Activated CD8-positive, alpha-beta T cell treated with anti-CD3 and anti-CD28 coated beads, Interleukin-2, amount 10 ng/mL, durations not matched to agents 7 days and 5 days (primary cell): ENCODE results near the gene JOSD2. TPM values are rescaled to one million over a fixed set of nuclear protein-coding genes. Genes with fewer than 3 reads are reported as not detected.
"Not testable (repeated sequence)": the region's sequence is repeated elsewhere in the genome, so short reads cannot be mapped to it uniquely, and the experiment has no call there.

Source experiments
- ATAC-seq: fragments of 150-1000 bp; cut with Tn5 transposase; one replicate; pipeline ENCODE4 v1.10.0; 2021; ENCODE audit warnings: moderate library complexity
- CTCF ChIA-PET: fragments of 350-600 bp; sonication (Branson Sonifier 250); formaldehyde crosslinking; loops from one replicate; lab custom pipeline; 2021; ENCODE audit warnings: antibody characterized with exemption; lab: Charles Lee
- POLR2A ChIA-PET: fragments of 350-600 bp; sonication (Branson Sonifier 250); formaldehyde crosslinking; loops from one replicate; lab custom pipeline; 2021; ENCODE audit warnings: antibody characterized with exemption; lab: Charles Lee
- DNase-seq: peaks from one replicate; pipeline ENCODE4 v3.0.0-alpha.2; 2020
- H3K27ac Mint-ChIP-seq: one replicate; pipeline ENCODE4 v1.8.0; 2021; ENCODE audit warnings: mild to moderate bottlenecking, mixed read lengths
- H3K27me3 Mint-ChIP-seq: one replicate; pipeline ENCODE4 v1.8.0; 2021; ENCODE audit warnings: low read depth, mixed read lengths
- H3K36me3 Mint-ChIP-seq: one replicate; pipeline ENCODE4 v1.8.0; 2021; ENCODE audit warnings: low read depth, mixed read lengths
- H3K4me1 Mint-ChIP-seq: one replicate; pipeline ENCODE4 v1.8.0; 2021; ENCODE audit warnings: low read depth, mixed read lengths
- H3K4me3 Mint-ChIP-seq: one replicate; pipeline ENCODE4 v1.8.0; 2021; ENCODE audit warnings: mild to moderate bottlenecking, mixed read lengths
- H3K9me3 Mint-ChIP-seq: one replicate; pipeline ENCODE4 v1.8.0; 2022; ENCODE audit warnings: mixed read lengths; ENCODE audit not compliant: insufficient read depth
- total RNA-seq, 2 experiments: library from RNA; stranded (reverse); gene quantifications; one replicate each; pipeline ENCODE4 v1.2.3, GENCODE V29; 2021

The JOSD2 gene
- total RNA-seq, 2 experiments from 2014 or later, result 49.8 to 51.3 TPM

GRCh38 chr19:50477751-50478515, 33.1 kb downstream of the JOSD2 start:
- no peak for ATAC-seq
- ChIA-PET POLR2A (interaction anchor here (1.8 kb wide), 1 partner anchor 121 kb away, joined by 5 read pairs; no protein-coding TSS in a partner anchor), CTCF (interaction anchor here (0.7 to 1.8 kb wide), 4 partner anchors 9 to 121 kb away, joined by 3 to 6 read pairs (median 4); no protein-coding TSS in a partner anchor)
- no peak for DNase-seq
- Mint-ChIP-seq H3K27ac (peak overlapping the region; percentile 44), H3K4me3 (peak overlapping the region; percentile 99), H3K36me3 (peaks cover 28% of the 10 kb centered on the region), H3K9me3 (no peaks in the 10 kb centered on the region), H3K4me1 (peaks cover 16% of the 10 kb centered on the region), H3K27me3 (no peaks in the 10 kb centered on the region)

- Mint-ChIP-seq H3K27ac (peak overlapping the region; percentile 95), H3K4me3 (peak overlapping the region; percentile 99), H3K4me1 (peaks cover 16% of the 10 kb centered on the region), H3K27me3 (no peaks in the 10 kb centered on the region), H3K36me3 (peaks cover 24% of the 10 kb centered on the region), H3K9me3 (no peaks in the 10 kb centered on the region)
- ChIA-PET POLR2A (interaction anchor here (0.6 kb wide), 1 partner anchor 227 kb away, joined by 3 read pairs; no protein-coding TSS in a partner anchor), CTCF (no interaction called here)
- no peak for DNase-seq
- ATAC-seq, result no peak
Observed at GRCh38 chr19:50476907-50477238, 34.1 kb downstream of the JOSD2 start.

GRCh38 chr19:50476224-50476906, 34.6 kb downstream of the JOSD2 start, which contains the start of the genes EMC10 and GARIN5A:
TSS of gene EMC10 (plus strand) at chr19:50476507. CDS start at chr19:50476545, 38 bp downstream.
TSS of gene GARIN5A (minus strand) at chr19:50476848. CDS start at chr19:50476388, 460 bp downstream.
- Mint-ChIP-seq H3K9me3 (no peaks in the 10 kb centered on the region), H3K36me3 (peaks cover 24% of the 10 kb centered on the region), H3K27ac (peak within 1 kb of the TSS; percentile 95), H3K27me3 (no peaks in the 10 kb centered on the region), H3K4me1 (peaks cover 16% of the 10 kb centered on the region), H3K4me3 (peak within 1 kb of the TSS; percentile 99)
- CTCF ChIA-PET, result no interaction called here
- DNase-seq (peak; percentile 95), ATAC-seq (peak; percentile 96)
- POLR2A ChIA-PET, result no interaction called here

GRCh38 chr19:50475736-50476223, 35.2 kb downstream of the JOSD2 start:
- Mint-ChIP-seq H3K9me3 (no peaks in the 10 kb centered on the region), H3K27me3 (no peaks in the 10 kb centered on the region), H3K4me1 (peaks cover 16% of the 10 kb centered on the region), H3K36me3 (peaks cover 21% of the 10 kb centered on the region), H3K4me3 (peak overlapping the region; percentile 99), H3K27ac (peak overlapping the region; percentile 95)
- ChIA-PET POLR2A (no interaction called here), CTCF (no interaction called here)
- peak; percentile 10 for ATAC-seq
- no peak for DNase-seq

DNA sequence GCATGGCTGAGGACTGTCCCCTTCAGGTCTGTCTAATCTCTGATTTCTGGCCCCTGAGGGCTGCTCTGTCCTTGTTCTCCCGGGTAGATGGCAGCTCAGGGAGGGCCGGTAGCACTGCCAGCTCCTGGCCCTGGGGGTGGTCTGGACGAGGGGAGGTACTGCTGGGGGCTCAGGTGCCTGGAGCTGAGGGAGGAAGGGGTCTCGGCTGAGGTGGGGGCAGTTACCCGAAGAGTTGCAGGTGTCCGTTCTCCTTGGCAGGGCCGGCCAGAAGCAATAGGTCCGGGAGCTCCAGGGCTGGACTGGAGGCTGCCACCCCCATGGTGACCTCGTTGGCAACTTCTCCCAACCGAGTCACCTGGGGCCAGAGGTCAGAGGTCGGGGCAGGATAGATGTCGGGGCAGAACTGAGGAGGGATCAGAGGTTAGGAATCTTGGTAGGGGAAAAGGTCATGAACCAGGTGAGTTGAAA, 35.9 kb downstream of the JOSD2 start:
- DNase-seq, result no peak
- H3K36me3 Mint-ChIP-seq, result peaks cover 20% of the 10 kb centered on the region
- H3K4me1 Mint-ChIP-seq, result peaks cover 16% of the 10 kb centered on the region
- CTCF ChIA-PET, result interaction anchor here (0.8 to 1.0 kb wide), 2 partner anchors 14 to 118 kb away, joined by 3 read pairs; no protein-coding TSS in a partner anchor
- peak overlapping the region; percentile 38 for H3K4me3 Mint-ChIP-seq
- H3K27ac Mint-ChIP-seq, result peak overlapping the region; percentile 44
- H3K27me3 Mint-ChIP-seq, result no peaks in the 10 kb centered on the region
- ATAC-seq, result no peak
- no peaks in the 10 kb centered on the region for H3K9me3 Mint-ChIP-seq
- POLR2A ChIA-PET, result interaction anchor here (0.5 kb wide), 1 partner anchor 36 kb away, joined by 3 read pairs; the partner anchor contains the start of gene JOSD2

- DNase-seq, POLR2A ChIA-PET, H3K27ac Mint-ChIP-seq, H3K27me3 Mint-ChIP-seq, ATAC-seq, H3K4me3 Mint-ChIP-seq, H3K9me3 Mint-ChIP-seq: not testable (repeated sequence)
- peaks cover 16% of the 10 kb centered on the region for H3K4me1 Mint-ChIP-seq
- peaks cover 14% of the 10 kb centered on the region for H3K36me3 Mint-ChIP-seq
- CTCF ChIA-PET, result interaction anchor here (1.6 kb wide), 1 partner anchor 11 kb away, joined by 4 read pairs; no protein-coding TSS in a partner anchor
Observed at GRCh38 chr19:50473336-50473735, 37.7 kb downstream of the JOSD2 start.

GRCh38 chr19:50468818-50469217, 42.2 kb downstream of the JOSD2 start:
- CTCF ChIA-PET, result no interaction called here
- no peaks in the 10 kb centered on the region for H3K9me3 Mint-ChIP-seq
- no peaks in the 10 kb centered on the region for H3K27me3 Mint-ChIP-seq
- no peaks in the 10 kb centered on the region for H3K36me3 Mint-ChIP-seq
- ATAC-seq (no peak), DNase-seq (no peak)
- H3K4me1 Mint-ChIP-seq, result no peaks in the 10 kb centered on the region
- no peak overlapping the region for H3K4me3 Mint-ChIP-seq
- H3K27ac Mint-ChIP-seq, result no peak overlapping the region
- POLR2A ChIA-PET, result no interaction called here

DNA sequence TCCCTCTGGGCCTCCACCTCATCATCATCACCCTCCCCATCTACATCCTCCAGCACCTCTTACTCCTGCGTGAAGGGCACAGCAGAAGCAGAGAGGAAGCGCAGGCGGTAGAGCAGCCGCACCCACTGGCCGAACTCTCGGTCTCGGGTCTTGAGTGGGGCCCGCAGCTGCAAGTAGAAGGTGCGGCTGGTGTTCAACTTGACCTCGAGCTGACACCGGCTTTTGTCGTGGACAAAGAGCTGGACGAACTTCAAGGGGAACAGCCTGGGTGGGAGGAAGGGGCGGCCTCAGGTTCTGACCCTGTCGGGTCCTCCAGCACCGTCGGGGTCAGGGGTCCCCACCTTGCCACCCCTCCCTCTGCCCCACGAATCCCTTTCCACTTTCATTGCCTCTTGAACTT, 43.4 kb downstream of the JOSD2 start:
- Mint-ChIP-seq H3K27me3 (no peaks in the 10 kb centered on the region), H3K4me3 (no peak overlapping the region), H3K4me1 (no peaks in the 10 kb centered on the region), H3K36me3 (no peaks in the 10 kb centered on the region), H3K27ac (no peak overlapping the region), H3K9me3 (no peaks in the 10 kb centered on the region)
- ATAC-seq (no peak), DNase-seq (no peak)
- ChIA-PET POLR2A (no interaction called here), CTCF (no interaction called here)

DNA sequence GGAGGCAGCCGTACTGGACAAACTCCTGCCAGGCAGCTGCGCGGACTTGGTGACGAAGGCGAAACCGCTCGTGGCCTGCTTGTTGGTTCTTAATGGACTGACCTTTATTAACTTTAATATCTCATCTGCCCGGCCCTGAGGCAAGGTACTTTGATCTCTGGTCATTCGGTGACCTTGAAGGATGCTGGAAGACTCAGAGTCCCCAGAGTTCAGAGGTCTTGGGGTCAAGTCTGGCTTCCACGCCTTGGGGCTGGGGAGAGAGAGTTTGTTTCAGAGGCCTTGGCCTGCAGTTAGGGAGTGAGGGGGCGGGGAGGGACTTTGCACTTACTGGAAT, 44.3 kb downstream of the JOSD2 start:
- CTCF ChIA-PET, result no interaction called here
- no peak overlapping the region for H3K27ac Mint-ChIP-seq
- no peaks in the 10 kb centered on the region for H3K27me3 Mint-ChIP-seq
- DNase-seq (no peak), ATAC-seq (no peak)
- no peak overlapping the region for H3K4me3 Mint-ChIP-seq
- no peaks in the 10 kb centered on the region for H3K36me3 Mint-ChIP-seq
- no peaks in the 10 kb centered on the region for H3K9me3 Mint-ChIP-seq
- POLR2A ChIA-PET, result no interaction called here
- H3K4me1 Mint-ChIP-seq, result no peaks in the 10 kb centered on the region

GRCh38 chr19:50465986-50466705, 44.8 kb downstream of the JOSD2 start:
- DNase-seq (no peak), ATAC-seq (no peak)
- POLR2A ChIA-PET, result no interaction called here
- CTCF ChIA-PET, result interaction anchor here (1.1 kb wide), 1 partner anchor 109 kb away, joined by 5 read pairs; no protein-coding TSS in a partner anchor
- Mint-ChIP-seq H3K9me3 (no peaks in the 10 kb centered on the region), H3K4me3 (no peak overlapping the region), H3K27ac (no peak overlapping the region), H3K36me3 (no peaks in the 10 kb centered on the region), H3K4me1 (peaks cover 3% of the 10 kb centered on the region), H3K27me3 (no peaks in the 10 kb centered on the region)

DNA sequence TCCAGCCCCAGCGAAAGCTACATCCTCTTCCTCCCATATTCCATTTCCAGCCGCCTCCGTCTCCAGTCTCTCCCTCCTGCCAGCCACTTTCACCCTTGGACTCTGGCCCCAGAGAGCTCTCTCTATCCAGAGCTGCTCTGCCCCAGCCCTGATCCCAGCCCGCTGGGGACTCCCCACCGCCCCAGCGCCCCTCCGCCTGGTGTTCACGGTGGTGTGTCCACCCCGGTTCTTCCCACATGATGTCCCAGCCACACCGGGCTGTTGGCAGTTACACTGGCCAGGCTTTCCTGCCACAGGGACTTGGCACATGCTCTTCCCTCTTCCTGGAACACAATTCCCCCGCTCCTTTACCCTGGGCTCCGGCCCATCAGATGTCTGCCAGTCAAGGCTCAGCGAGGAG, 46.0 kb downstream of the JOSD2 start:
- peaks cover 9% of the 10 kb centered on the region for H3K4me1 Mint-ChIP-seq
- H3K27ac Mint-ChIP-seq, result no peak overlapping the region
- ChIA-PET POLR2A (no interaction called here), CTCF (no interaction called here)
- no peak overlapping the region for H3K4me3 Mint-ChIP-seq
- ATAC-seq (no peak), DNase-seq (no peak)
- no peaks in the 10 kb centered on the region for H3K27me3 Mint-ChIP-seq
- no peaks in the 10 kb centered on the region for H3K36me3 Mint-ChIP-seq
- H3K9me3 Mint-ChIP-seq, result no peaks in the 10 kb centered on the region
